ENCODE measurements around the gene CTNNAL1.

Gene CTNNAL1

GRCh38 chr9:109020581-109021511 lies 7.5 kb upstream of the CTNNAL1 start:
- in situ Hi-C loops (cut with HindIII; ENCODE audit: low pct_ligation_motif_present, low sequenced_read_pairs): no loop called here
- no peak for DNase-seq
- Histone ChIP-seq H3K27ac (no peak overlapping the region), H3K27me3 (replicated peaks) (no peaks in the 10 kb centered on the region), H3K4me3 (ENCODE audit: low read depth, low read length) (no peak overlapping the region), H3K36me3 (replicated peaks) (no peaks in the 10 kb centered on the region)
- TF ChIP-seq, protein P1, sequence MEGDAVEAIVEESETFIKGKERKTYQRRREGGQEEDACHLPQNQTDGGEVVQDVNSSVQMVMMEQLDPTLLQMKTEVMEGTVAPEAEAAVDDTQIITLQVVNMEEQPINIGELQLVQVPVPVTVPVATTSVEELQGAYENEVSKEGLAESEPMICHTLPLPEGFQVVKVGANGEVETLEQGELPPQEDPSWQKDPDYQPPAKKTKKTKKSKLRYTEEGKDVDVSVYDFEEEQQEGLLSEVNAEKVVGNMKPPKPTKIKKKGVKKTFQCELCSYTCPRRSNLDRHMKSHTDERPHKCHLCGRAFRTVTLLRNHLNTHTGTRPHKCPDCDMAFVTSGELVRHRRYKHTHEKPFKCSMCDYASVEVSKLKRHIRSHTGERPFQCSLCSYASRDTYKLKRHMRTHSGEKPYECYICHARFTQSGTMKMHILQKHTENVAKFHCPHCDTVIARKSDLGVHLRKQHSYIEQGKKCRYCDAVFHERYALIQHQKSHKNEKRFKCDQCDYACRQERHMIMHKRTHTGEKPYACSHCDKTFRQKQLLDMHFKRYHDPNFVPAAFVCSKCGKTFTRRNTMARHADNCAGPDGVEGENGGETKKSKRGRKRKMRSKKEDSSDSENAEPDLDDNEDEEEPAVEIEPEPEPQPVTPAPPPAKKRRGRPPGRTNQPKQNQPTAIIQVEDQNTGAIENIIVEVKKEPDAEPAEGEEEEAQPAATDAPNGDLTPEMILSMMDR (IDR thresholded peaks at IDR 0.05; ENCODE audit: low read depth, low read length, missing control alignments): no peak

DNA sequence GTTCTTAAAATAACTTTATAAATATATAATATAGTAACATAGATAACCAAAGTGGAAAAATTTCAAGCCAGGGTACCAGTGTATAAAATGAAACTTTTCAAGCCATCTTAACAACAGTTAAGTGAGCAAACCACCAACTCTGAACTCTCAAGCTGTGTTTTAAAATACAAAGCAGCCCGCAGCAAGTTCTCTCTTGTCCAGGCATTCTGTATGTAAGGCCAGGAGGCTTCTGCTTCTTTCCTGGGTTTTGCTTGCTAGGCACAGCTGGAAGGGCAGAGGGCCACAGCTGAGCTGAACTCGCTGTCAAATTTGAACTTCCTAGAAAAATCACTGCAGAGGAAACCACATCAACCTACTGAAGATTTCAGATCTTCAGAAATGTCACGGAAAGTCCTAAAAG lies 6.8 kb upstream of the CTNNAL1 start:
- Histone ChIP-seq H3K36me3 (replicated peaks) (no peaks in the 10 kb centered on the region), H3K27ac (no peak overlapping the region), H3K4me3 (ENCODE audit: low read depth, low read length) (no peak overlapping the region), H3K27me3 (replicated peaks) (no peaks in the 10 kb centered on the region)
- DNase-seq: no peak
- in situ Hi-C loops (cut with HindIII; ENCODE audit: low pct_ligation_motif_present, low sequenced_read_pairs): no loop called here
- TF ChIP-seq, protein P1 (IDR thresholded peaks at IDR 0.05; ENCODE audit: low read depth, low read length, missing control alignments): no peak

DNA sequence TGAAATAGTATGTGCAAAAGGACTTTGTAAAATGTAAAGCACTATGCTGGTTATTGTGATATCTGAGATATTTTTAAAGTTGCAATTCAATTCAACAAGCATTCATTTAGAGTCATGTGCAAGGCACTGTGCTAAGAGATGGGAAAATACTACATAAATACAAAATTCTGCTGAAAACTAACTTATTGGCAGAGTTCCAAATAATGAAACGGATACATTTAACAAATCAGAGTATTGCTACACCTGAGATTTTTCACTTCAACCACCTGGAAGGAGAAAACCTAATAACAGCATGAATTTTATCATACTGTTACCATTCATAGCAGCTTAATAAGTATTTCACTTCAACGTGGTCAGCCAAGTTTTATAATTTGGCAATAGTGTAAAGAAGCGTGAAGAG lies 6.1 kb upstream of the CTNNAL1 start:
- Histone ChIP-seq H3K4me3 (ENCODE audit: low read depth, low read length) (no peak overlapping the region), H3K27ac (no peak overlapping the region), H3K36me3 (replicated peaks) (no peaks in the 10 kb centered on the region), H3K27me3 (replicated peaks) (no peaks in the 10 kb centered on the region)
- TF ChIP-seq, protein P1 (IDR thresholded peaks at IDR 0.05; ENCODE audit: low read depth, low read length, missing control alignments): no peak
- no peak for DNase-seq
- in situ Hi-C loops (cut with HindIII; ENCODE audit: low pct_ligation_motif_present, low sequenced_read_pairs): no loop called here

- Histone ChIP-seq H3K27ac (no peak overlapping the region), H3K27me3 (replicated peaks) (no peaks in the 10 kb centered on the region), H3K36me3 (replicated peaks) (no peaks in the 10 kb centered on the region), H3K4me3 (ENCODE audit: low read depth, low read length) (no peak overlapping the region)
- TF ChIP-seq, protein P1 (IDR thresholded peaks at IDR 0.05; ENCODE audit: low read depth, low read length, missing control alignments): no peak
- in situ Hi-C loops (cut with HindIII; ENCODE audit: low pct_ligation_motif_present, low sequenced_read_pairs): no loop called here
- DNase-seq: no peak
Observed at GRCh38 chr9:109017493-109017892, 4.2 kb upstream of the CTNNAL1 start.

- H3K36me3 ChIP-seq (replicated peaks): no peaks in the 10 kb centered on the region
- no peaks in the 10 kb centered on the region for H3K27me3 ChIP-seq (replicated peaks)
- no peak for DNase-seq
- in situ Hi-C loops (cut with HindIII; ENCODE audit: low pct_ligation_motif_present, low sequenced_read_pairs): no loop called here
- TF ChIP-seq, protein P1 (IDR thresholded peaks at IDR 0.05; ENCODE audit: low read depth, low read length, missing control alignments): no peak
- no peak overlapping the region for H3K4me3 ChIP-seq (ENCODE audit: low read depth, low read length)
- no peak overlapping the region for H3K27ac ChIP-seq
Observed at GRCh38 chr9:109017061-109017460, 3.8 kb upstream of the CTNNAL1 start.

Data from brain microvascular endothelial cell (primary cell).